GM03348 (cell line): Measurements from ENCODE around the gene RBM26.

Experiments used
- DNase-seq: peaks from one replicate; pipeline ENCODE4 v3.0.0; 2012; ENCODE audit warnings: low spot score

RBM26 gene

GRCh38 chr13:79336966-79337365 is 69.1 kb downstream of the RBM26 start:
- DNase-seq = no peak

DNA sequence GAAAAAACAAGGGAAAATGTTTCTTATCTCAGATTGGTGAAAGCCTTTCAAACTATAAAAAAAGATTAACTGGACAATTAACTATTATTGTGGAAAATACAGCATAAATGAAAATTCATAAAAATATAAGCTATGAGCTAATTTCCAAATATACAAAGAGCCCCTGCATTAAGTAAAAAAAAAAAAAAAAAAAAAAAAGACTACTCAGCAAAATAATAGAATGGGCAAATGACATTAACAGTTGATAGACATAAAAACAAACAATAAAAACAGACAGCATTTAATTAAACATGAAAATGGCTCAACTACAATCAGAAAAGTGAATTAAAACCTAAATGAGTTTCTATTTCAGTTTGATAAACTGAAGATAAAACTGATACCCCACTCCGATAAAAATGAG is 77.5 kb downstream of the RBM26 start:
- DNase-seq = no peak

- DNase-seq = no peak
Measured at GRCh38 chr13:79320433-79320832, 85.6 kb downstream of the RBM26 start.

- DNase-seq = no peak
Measured at GRCh38 chr13:79318664-79319063, 87.4 kb downstream of the RBM26 start.

- DNase-seq = no peak
Measured at GRCh38 chr13:79317856-79318255, 88.2 kb downstream of the RBM26 start.

DNA sequence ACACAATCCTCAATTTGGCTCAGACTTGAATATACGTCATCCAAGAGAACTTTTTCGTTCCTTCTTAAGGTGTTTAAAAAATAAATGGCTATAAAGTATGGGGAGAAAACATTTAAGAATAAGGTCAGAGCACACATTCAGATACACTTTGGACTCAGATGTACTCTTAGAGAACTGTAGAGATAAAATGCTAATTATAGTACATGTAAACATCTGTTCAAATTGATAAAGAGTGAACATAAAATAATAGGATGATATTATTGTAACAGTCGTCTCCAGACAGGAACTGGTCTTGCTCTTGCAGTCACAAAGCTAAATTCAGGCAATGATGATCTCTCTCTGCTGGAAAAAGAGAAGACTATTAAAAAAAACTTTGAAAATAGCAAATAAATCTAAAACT is 91.4 kb downstream of the RBM26 start:
- no peak for DNase-seq

- no peak for DNase-seq
Measured at GRCh38 chr13:79312340-79312855, 93.7 kb downstream of the RBM26 start.

DNA sequence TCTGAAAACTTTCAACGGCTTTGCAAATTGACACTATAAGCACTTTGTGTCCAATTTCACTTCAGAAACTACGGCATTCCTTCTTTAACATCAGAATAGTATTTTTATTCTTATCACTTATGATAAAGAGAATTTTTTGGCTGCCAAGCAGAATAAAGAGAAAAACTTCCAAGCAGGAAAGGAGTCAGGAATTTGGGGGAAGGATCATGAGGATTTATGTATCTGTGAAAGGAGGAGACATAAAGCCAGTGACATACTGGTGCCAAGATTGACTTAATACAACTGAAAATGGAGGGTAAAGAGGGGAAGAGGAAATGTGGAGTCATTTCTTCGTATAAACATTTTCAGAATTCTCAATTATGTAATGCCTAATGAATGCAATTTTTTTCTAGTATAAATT is 94.7 kb downstream of the RBM26 start:
- DNase-seq = no peak

GRCh38 chr13:79309690-79310089 is 96.4 kb downstream of the RBM26 start:
- DNase-seq = no peak

DNA sequence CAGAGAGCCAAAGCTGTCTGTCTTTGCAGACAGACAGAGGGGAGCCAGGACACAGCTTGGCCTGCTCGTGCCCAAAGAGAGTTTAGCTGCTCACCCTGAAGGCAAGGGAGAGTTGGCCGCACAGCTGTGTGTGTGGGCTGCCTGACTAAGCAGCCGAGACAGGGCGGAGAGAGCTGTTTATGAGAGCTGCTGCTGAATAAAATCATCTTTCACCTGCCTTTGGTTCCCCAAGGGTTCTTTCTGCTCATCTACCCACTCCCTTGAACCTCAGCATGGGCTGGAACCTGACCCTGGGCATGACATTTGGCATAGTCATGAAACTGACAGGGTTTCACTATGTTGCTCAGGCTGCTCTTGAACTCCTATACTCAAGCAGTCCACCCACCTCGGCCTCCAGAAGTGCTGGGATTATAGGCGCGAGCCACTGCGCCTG is 98.2 kb downstream of the RBM26 start:
- no peak for DNase-seq

- DNase-seq = no peak
Measured at GRCh38 chr13:79307433-79307861, 98.6 kb downstream of the RBM26 start.

DNA sequence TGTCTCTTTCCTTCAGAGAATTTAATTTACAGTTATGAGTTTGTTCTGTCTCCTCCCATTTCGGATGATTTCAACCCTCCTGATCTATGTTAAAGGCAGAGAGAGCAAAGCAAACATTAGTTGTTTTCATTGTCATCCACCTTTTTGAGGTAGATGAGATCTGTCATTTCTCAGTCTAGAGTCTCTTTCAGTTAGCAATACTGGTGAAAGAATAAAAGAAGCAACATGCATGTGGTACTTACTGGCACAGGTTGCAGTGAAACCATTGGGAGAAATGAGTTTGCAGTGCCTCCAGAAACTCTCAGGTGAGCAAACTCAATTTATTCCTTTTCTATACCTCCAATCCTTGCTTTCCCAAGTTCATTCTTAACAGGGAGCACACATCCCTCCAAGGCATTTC is 99.4 kb downstream of the RBM26 start:
- no peak for DNase-seq

GRCh38 chr13:79297128-79297527 is 108.9 kb downstream of the RBM26 start:
- no peak for DNase-seq

- DNase-seq = no peak
Measured at GRCh38 chr13:79295906-79296706, 109.9 kb downstream of the RBM26 start.

- DNase-seq = no peak
Measured at GRCh38 chr13:79290595-79291244, 115.3 kb downstream of the RBM26 start.

GRCh38 chr13:79289571-79289970 is 116.5 kb downstream of the RBM26 start:
- no peak for DNase-seq

DNA sequence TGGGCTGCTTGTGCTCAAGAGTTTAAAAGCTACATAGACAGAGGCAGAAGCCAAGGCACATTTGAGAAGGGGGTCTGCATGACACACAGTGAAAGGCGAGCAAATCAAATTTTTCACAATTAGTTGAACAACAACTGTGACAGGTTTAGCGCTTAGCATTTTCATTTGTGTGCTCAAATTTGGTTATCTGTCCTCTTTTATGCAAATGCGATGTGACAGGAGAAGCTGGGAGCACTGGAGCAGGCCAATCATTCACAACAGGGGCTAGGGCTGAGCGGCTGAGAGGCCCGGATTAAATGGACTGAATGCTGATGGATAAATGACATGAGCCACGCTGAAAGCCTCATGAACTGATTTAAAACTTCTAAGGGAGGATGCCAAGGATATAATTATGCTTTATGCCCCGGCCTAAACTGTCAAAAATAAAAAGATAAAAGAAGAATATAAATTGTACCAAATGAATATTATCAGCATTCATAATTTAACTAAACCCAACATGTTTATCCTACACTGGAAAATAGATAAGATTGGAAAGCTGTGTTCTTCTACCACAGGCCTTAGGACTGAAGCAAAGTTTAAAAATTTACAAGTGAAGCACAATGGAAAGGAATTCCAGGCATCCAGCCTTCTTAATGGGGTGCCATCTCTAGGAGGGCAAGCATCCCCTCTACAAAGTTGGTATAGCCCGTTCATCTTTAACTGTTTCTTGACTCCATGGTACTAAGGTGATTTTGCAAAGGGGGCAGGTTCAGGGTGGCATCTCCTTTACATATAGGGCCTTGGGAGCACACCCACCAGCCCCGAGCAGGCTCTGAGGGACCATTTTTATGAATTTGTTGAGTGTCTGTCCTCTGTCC is 117.9 kb downstream of the RBM26 start:
- DNase-seq = no peak

DNA sequence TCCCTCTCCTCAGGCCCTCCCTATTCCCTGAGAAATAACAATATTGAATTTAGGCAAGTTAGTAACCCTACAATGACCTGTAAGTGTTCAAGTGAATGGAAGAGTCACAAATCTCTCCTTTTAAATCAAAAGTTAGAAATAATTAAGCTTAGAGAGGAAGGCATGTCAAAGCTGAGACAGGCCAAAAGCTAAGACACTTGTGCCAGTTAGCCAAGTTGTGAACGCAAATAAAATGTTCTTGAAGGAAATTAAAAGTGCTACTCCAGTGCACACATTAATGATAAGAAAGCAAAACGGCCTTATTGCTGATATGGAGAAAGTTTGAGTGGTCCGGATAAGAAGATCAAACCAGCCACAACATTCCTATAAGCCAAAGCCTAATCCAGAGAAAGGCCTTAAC is 120.9 kb downstream of the RBM26 start:
- DNase-seq = no peak

DNA sequence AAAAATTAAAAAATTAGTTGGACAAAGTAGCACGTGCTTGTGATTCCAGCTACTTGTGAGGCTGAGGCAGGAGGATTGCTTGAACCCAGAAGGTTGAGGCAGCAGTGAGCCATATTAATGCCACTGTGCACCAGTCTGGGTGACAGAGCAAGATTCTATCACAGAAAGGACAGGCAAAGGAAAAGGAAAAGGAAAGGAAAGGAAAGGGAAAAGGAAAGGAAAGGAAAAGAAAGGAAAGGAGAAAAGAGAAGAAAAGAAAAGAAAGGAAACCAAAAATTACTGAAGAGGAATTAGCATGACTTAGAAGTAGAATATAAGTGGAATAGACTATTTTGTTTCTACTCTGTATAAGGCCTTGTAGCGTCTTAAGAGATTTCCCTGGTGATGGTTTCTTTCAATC is 122.3 kb downstream of the RBM26 start:
- no peak for DNase-seq

- DNase-seq = no peak
Measured at GRCh38 chr13:79282976-79283375, 123.1 kb downstream of the RBM26 start.

GRCh38 chr13:79282508-79282907 is 123.5 kb downstream of the RBM26 start:
- no peak for DNase-seq

DNA sequence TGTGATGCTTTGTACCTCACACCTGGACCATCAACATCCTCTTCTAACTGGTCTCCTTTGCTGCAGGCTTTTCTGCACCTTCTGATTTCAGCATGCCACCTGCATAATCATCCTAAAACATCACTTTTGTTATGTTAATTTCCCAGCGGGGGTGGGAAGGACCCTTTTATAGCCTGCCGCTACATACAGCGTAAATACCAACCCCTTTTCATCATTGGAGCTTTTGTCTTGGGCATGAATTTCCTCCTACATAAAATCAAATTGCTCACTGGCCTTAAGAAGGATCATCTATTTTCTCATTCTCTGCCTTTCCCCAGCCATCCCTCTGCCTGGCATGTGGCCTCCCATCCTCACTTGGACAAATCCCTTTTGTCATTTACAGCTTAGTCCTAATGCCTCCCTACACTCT is 124.7 kb downstream of the RBM26 start:
- no peak for DNase-seq
